SK-N-SH treated with all-trans-retinoic acid at 6 μM for 48 hours (cell line): ENCODE data around the gene MYOM3.
"Not testable (repeated sequence)": the region's sequence is repeated elsewhere in the genome, so short reads cannot be mapped to it uniquely, and the experiment has no call there.

Experiments
- ATAC-seq: fragments of 200-7000 bp; cut with Tn5 transposase; 3 replicates; pipeline ENCODE4 v1.9.1; 2020; ENCODE audit warnings: mild to moderate bottlenecking, moderate library complexity
- ARNTL ChIP-seq: fragments of 450-650 bp; formaldehyde crosslinking; IDR thresholded peaks from 2 replicates; pipeline ENCODE4 v1.5.0; 2020; ENCODE audit warnings: low read depth, mild to moderate bottlenecking, moderate library complexity, borderline replicate concordance
- BACH2 ChIP-seq: fragments of 250-450 bp; sonication (Bioruptor Pico); IDR thresholded peaks from 2 replicates; pipeline ENCODE4 v1.9.0; 2021; ENCODE audit warnings: mild to moderate bottlenecking, borderline replicate concordance
- CREB5 ChIP-seq: fragments of 250-450 bp; sonication (Bioruptor Pico); IDR thresholded peaks from 2 replicates; pipeline ENCODE4 v1.5.1; 2020; ENCODE audit warnings: low read depth, mild to moderate bottlenecking, moderate library complexity
- CSDC2 ChIP-seq: fragments of 250-450 bp; sonication (Bioruptor Pico); IDR thresholded peaks from 2 replicates; pipeline ENCODE4 v1.5.0; 2020; ENCODE audit warnings: mild to moderate bottlenecking, moderate library complexity
- ESRRG ChIP-seq: fragments of 250-450 bp; sonication (Bioruptor Pico); IDR thresholded peaks from 2 replicates; pipeline ENCODE4 v1.6.1; 2021; ENCODE audit warnings: mild to moderate bottlenecking
- GLIS3 ChIP-seq: fragments of 250-450 bp; sonication (Bioruptor Pico); IDR thresholded peaks from 2 replicates; pipeline ENCODE4 v1.5.0; 2020; ENCODE audit warnings: mild to moderate bottlenecking, moderate library complexity
- ISL1 ChIP-seq: fragments of 250-450 bp; sonication (Bioruptor Pico); IDR thresholded peaks from 2 replicates; pipeline ENCODE4 v2.1.2; 2022; ENCODE audit warnings: mild to moderate bottlenecking, moderate library complexity
- OSR1 ChIP-seq: fragments of 250-450 bp; sonication (Bioruptor Pico); IDR thresholded peaks from 2 replicates; pipeline ENCODE4 v1.8.0; 2022; ENCODE audit warnings: moderate library complexity, mild to moderate bottlenecking, inconsistent platforms
- PATZ1 ChIP-seq: fragments of 250-450 bp; sonication (Bioruptor Pico); IDR thresholded peaks from 2 replicates; pipeline ENCODE4 v1.8.0; 2020; ENCODE audit warnings: mild to moderate bottlenecking, moderate library complexity, borderline replicate concordance
- RARB ChIP-seq: fragments of 250-450 bp; sonication (Bioruptor Pico); IDR thresholded peaks from 2 replicates; pipeline ENCODE4 v1.8.0; 2021; ENCODE audit warnings: mild to moderate bottlenecking, moderate library complexity
- SNAI2 ChIP-seq: fragments of 250-450 bp; sonication (Bioruptor Pico); IDR thresholded peaks from 2 replicates; pipeline ENCODE4 v1.5.0; 2020; ENCODE audit warnings: mild to moderate bottlenecking, moderate library complexity
- TCF4 ChIP-seq: fragments of 250-450 bp; sonication (Bioruptor Pico); IDR thresholded peaks from 2 replicates; pipeline ENCODE4 v1.8.0; 2021; ENCODE audit warnings: mild to moderate bottlenecking, moderate library complexity, borderline replicate concordance
- TSHZ2 ChIP-seq: fragments of 250-450 bp; sonication (Bioruptor Pico); IDR thresholded peaks from 2 replicates; pipeline ENCODE4 v1.5.0; 2020; ENCODE audit warnings: mild to moderate bottlenecking, moderate library complexity
- ZC3H10 ChIP-seq: fragments of 250-450 bp; sonication (Bioruptor Pico); IDR thresholded peaks from 2 replicates; pipeline ENCODE4 v1.5.1; 2021; ENCODE audit warnings: mild to moderate bottlenecking, moderate library complexity
- ZFP3 ChIP-seq: fragments of 250-450 bp; sonication (Bioruptor Pico); IDR thresholded peaks from 2 replicates; pipeline ENCODE4 v1.5.0; 2020; ENCODE audit warnings: mild to moderate bottlenecking, moderate library complexity
- ZFP30 ChIP-seq: fragments of 450-650 bp; formaldehyde crosslinking; IDR thresholded peaks from 2 replicates; pipeline ENCODE4 v1.5.0; 2022; ENCODE audit warnings: mild to moderate bottlenecking, moderate library complexity
- ZNF565 ChIP-seq: fragments of 450-650 bp; formaldehyde crosslinking; conservative IDR thresholded peaks from 2 replicates; pipeline ENCODE4 v1.5.0; 2020; ENCODE audit warnings: low read depth, mild to moderate bottlenecking, moderate library complexity
- ZNF8 ChIP-seq: fragments of 450-650 bp; formaldehyde crosslinking; IDR thresholded peaks from 2 replicates; pipeline ENCODE4 v1.5.0; 2020; ENCODE audit warnings: mild to moderate bottlenecking, moderate library complexity
- TF ChIP-seq, protein P1 (sequence below): fragments of 250-450 bp; sonication (Bioruptor Pico); IDR thresholded peaks from 2 replicates; pipeline ENCODE4 v1.5.1; 2021; ENCODE audit warnings: mild to moderate bottlenecking, moderate library complexity
- TF ChIP-seq, protein P2 (sequence below): fragments of 250-450 bp; sonication (Bioruptor Pico); IDR thresholded peaks from 2 replicates; pipeline ENCODE4 v1.8.0; 2021; ENCODE audit warnings: low read depth, mild to moderate bottlenecking, moderate library complexity, borderline replicate concordance

MYOM3 gene

GRCh38 chr1:24049733-24050132 is 62.2 kb downstream of the MYOM3 start (continued):
- TF ChIP-seq TSHZ2 (CRISPR knock-in tag) (no peak), ISL1 (CRISPR knock-in tag) (no peak), ZNF8 (no peak), RARB (CRISPR knock-in tag) (no peak)

- not testable (repeated sequence) for ATAC-seq
Observed at GRCh38 chr1:24048894-24049293, 63.0 kb downstream of the MYOM3 start.

GRCh38 chr1:24048205-24048869 is 63.6 kb downstream of the MYOM3 start:
- ATAC-seq: no peak
- TF ChIP-seq ESRRG (CRISPR knock-in tag) (no peak), ARNTL (CRISPR knock-in tag) (no peak), ZNF565 (CRISPR knock-in tag) (no peak), GLIS3 (CRISPR knock-in tag) (no peak), BACH2 (CRISPR knock-in tag) (no peak), ZC3H10 (CRISPR knock-in tag) (no peak), ZNF8 (no peak), TCF4 (CRISPR knock-in tag) (no peak), TSHZ2 (CRISPR knock-in tag) (no peak), ZFP30 (CRISPR knock-in tag) (no peak), ZFP3 (CRISPR knock-in tag) (no peak), CREB5 (CRISPR knock-in tag) (no peak), SNAI2 (no peak), ISL1 (CRISPR knock-in tag) (no peak), OSR1 (CRISPR knock-in tag) (no peak), CSDC2 (CRISPR knock-in tag) (no peak)
- TF ChIP-seq, protein P1, sequence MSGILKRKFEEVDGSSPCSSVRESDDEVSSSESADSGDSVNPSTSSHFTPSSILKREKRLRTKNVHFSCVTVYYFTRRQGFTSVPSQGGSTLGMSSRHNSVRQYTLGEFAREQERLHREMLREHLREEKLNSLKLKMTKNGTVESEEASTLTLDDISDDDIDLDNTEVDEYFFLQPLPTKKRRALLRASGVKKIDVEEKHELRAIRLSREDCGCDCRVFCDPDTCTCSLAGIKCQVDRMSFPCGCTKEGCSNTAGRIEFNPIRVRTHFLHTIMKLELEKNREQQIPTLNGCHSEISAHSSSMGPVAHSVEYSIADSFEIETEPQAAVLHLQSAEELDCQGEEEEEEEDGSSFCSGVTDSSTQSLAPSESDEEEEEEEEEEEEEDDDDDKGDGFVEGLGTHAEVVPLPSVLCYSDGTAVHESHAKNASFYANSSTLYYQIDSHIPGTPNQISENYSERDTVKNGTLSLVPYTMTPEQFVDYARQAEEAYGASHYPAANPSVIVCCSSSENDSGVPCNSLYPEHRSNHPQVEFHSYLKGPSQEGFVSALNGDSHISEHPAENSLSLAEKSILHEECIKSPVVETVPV: no peak
- TF ChIP-seq, protein P2, sequence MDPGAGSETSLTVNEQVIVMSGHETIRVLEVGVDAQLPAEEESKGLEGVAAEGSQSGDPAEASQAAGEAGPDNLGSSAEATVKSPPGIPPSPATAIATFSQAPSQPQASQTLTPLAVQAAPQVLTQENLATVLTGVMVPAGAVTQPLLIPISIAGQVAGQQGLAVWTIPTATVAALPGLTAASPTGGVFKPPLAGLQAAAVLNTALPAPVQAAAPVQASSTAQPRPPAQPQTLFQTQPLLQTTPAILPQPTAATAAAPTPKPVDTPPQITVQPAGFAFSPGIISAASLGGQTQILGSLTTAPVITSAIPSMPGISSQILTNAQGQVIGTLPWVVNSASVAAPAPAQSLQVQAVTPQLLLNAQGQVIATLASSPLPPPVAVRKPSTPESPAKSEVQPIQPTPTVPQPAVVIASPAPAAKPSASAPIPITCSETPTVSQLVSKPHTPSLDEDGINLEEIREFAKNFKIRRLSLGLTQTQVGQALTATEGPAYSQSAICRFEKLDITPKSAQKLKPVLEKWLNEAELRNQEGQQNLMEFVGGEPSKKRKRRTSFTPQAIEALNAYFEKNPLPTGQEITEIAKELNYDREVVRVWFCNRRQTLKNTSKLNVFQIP (CRISPR knock-in tag): no peak

- no peak for TF ChIP-seq PATZ1 (CRISPR knock-in tag)
- no peak for TF ChIP-seq CSDC2 (CRISPR knock-in tag)
- no peak for TF ChIP-seq ISL1 (CRISPR knock-in tag)
- peak; percentile 55 for ATAC-seq
Observed at GRCh38 chr1:24047110-24047477, 64.8 kb downstream of the MYOM3 start.
